Esophagus muscularis mucosa (tissue), 3 donors: Measurements from ENCODE around the gene IDNK.

ENCODE experiments used
- POLR2A ChIP-seq: fragments of 450-650 bp; IDR thresholded peaks from one replicate; pipeline ENCODE4 v1.6.1; 2017; ENCODE audit warnings: antibody characterized with exemption, moderate library complexity, mild to moderate bottlenecking, low read depth
- TF ChIP-seq, protein P1 (sequence below), 3 experiments: fragments of 200-600 bp in 2 of 3; fragments of 450-650 bp in 1 of 3; sonication (generic) in 2 of 3; IDR thresholded peaks; one replicate each; pipeline ENCODE4 v1.5.1; 2017 to 2019; ENCODE audit warnings: antibody characterized with exemption in 3 of 3, mild to moderate bottlenecking in 2 of 3, moderate library complexity in 1 of 3

DNA sequence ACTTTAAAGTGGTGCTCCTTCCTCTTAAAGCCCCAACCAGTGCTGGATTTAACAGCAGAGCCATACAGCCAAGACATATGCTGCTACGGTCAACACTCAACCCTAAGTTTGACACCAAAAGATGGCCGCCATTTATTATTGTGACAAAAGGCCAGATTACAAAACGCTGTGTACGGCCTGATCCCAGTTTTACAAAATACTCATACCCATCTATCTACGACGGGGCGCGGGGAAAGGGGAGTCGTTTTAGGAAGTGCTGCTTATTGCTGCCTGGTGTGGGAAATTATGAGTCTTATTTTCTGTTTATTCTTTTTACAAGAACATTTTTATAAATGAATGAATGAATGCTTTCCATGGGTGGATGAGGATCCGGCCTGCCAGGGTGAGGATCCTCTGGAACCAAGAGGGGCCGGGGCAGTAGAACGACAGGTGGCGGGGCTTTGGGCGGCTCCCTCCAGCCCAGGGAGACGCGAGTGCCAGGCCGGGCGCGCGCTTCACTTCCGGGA, 457 bp upstream of the IDNK start:
- TF ChIP-seq POLR2A = no peak
- TF ChIP-seq, protein P1, sequence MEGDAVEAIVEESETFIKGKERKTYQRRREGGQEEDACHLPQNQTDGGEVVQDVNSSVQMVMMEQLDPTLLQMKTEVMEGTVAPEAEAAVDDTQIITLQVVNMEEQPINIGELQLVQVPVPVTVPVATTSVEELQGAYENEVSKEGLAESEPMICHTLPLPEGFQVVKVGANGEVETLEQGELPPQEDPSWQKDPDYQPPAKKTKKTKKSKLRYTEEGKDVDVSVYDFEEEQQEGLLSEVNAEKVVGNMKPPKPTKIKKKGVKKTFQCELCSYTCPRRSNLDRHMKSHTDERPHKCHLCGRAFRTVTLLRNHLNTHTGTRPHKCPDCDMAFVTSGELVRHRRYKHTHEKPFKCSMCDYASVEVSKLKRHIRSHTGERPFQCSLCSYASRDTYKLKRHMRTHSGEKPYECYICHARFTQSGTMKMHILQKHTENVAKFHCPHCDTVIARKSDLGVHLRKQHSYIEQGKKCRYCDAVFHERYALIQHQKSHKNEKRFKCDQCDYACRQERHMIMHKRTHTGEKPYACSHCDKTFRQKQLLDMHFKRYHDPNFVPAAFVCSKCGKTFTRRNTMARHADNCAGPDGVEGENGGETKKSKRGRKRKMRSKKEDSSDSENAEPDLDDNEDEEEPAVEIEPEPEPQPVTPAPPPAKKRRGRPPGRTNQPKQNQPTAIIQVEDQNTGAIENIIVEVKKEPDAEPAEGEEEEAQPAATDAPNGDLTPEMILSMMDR (IDR thresholded peaks at IDR 0.05) = no peak
